NCI-H2081 (cell line): ENCODE measurements around the gene PLAU.
"Not testable (repeated sequence)": the region's sequence is repeated elsewhere in the genome, so short reads cannot be mapped to it uniquely, and the experiment has no call there.

Experiments
- DNase-seq, 2 experiments: peaks; one replicate each; lab custom pipeline; 2025; lab: John Stamatoyannopoulos, UW

PLAU gene

DNA sequence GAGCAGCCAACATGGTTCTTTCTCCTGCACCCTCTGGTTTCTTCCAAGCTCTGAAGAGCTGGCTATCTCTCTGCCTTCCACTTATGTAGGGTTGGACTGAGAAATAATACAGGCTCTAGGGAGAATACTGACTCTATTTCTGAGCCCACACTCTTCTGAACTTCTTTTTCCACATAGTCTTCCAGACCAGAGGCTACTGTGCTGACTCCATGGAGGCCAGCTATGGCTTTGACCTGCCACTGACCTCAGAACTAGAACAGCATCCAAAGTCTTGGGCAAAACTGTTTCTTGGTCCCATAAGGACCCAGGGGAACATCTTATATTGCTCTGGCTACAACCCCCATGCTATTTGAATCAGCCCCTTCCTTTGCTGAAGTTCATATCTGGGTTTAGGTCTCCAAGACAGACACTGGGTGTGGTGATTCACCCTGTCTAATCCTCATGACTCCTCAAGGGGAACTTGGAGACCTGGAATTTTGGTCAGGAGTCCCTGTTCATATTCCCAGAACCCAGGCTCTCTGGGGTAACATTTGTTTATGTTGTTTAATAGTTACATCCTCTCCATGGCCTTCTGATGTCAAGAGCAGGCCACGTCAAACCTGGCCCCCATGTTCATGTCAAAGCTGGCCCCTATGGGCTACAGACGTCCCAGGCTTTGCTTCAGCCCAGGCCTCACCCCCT is 12.1 kb upstream of the PLAU start:
- no peak for DNase-seq

DNA sequence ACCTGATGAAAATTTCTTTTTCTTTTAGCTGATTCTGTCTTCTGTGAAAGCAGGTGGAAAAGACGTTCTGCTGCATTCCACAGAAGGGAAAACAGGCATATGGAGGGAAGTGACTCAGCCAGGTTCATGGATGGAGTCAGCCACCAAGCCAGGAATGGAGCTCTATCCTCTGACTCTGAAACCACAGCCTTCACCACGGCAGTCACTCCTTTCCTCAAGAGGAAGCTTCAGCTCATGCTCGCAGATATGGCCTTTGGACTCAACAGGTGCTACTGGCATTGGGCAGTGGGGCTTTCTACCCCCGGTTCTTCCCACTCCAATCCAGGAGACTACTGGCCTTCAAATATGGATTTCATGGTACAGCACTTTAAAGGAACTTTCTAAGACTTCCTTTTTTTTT is 11.5 kb upstream of the PLAU start:
- no peak for DNase-seq

DNA sequence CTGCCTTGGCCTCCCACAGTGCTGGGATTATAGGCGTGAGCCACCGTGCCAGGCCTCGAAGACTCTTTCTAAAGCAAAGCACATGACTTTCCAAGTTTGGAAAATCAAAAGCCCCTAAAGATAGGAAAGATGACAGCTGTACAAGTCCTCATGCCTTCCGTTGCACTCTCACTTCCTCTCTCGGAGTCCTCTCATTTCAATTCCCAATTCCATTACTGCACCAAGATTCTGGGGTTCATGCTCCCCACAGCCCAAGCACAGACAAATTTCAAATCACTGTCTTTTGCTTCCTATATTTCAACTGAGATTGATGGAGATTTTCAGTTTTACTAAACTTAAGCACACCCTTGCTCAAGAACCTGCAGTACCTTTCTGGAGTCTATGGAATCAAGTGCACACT is 10.9 kb upstream of the PLAU start:
- no peak for DNase-seq

DNA sequence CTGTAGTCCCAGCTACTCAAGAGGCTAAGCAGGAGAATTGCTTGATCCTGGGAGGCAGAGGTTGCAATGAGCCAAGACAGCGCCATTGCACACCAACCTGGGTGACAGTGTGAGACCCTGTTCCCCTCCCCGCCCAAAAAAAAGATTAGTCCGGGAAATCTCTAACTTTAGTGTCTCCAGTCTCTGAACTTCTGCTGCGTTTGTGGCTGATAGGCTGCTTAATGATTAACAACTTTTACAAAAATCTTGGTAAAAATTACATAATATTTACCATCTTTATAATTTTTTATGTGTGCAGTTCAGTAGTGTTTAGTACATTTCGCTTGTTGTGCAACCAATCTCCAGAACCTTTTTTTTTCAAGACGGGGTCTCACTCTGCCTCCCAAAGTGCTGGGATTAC is 9.7 kb upstream of the PLAU start:
- DNase-seq: no peak

DNA sequence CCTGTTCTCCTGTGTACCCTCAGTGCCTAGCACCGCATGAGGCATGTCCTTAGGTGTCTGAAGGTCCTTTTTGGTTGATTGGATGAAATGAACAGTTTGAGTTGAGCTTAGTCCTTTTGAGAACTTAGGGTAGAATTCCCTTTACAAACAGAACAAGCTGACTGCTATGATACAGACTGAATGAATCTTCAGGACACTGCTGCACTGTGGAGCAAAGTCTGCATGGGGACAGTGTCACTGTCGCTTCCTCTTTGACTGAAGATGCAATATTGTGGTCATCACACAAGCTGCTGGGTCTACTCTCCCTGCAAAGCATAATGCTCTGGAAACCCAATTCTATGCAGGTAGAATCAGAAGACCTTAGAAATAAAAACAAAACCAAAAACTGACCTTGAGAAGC is 8.6 kb upstream of the PLAU start:
- no peak for DNase-seq

DNA sequence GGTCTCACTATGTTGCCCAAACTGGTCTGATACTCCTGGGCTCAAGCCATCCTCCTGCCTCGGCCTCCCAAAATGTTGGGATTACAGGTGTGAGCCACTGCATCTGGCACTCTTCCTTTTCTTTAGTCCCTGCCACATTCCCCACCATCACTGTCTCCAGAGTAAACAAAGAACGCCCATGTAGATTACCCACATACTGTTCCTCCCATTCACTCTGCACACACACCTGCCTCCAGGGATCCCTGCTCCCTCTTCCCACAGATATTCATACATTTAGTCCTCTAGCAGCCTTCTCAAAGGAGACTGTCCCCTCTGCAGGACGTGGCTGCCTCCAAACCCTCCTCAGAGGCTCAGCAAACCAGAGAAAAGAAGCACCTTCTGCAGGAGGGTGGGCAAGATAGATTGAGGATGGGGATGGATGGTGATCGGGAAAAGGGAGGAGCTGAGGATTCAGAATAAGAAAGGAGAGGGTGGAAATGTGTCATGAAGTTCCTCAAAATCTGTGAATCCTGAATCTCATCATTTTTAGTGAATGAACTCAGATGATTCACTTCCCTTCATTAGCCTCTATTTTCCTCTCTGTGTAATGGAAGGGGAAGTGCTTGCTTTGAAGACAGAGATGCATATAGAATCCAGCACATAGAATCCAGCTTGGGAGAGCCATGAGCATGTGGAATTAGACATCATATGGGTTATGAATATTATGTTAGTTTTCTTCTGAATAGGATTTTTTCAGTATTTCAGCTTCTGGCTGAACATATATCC is 5.5 kb upstream of the PLAU start:
- peak in 1 of 2 experiments; percentile 3 for DNase-seq

DNA sequence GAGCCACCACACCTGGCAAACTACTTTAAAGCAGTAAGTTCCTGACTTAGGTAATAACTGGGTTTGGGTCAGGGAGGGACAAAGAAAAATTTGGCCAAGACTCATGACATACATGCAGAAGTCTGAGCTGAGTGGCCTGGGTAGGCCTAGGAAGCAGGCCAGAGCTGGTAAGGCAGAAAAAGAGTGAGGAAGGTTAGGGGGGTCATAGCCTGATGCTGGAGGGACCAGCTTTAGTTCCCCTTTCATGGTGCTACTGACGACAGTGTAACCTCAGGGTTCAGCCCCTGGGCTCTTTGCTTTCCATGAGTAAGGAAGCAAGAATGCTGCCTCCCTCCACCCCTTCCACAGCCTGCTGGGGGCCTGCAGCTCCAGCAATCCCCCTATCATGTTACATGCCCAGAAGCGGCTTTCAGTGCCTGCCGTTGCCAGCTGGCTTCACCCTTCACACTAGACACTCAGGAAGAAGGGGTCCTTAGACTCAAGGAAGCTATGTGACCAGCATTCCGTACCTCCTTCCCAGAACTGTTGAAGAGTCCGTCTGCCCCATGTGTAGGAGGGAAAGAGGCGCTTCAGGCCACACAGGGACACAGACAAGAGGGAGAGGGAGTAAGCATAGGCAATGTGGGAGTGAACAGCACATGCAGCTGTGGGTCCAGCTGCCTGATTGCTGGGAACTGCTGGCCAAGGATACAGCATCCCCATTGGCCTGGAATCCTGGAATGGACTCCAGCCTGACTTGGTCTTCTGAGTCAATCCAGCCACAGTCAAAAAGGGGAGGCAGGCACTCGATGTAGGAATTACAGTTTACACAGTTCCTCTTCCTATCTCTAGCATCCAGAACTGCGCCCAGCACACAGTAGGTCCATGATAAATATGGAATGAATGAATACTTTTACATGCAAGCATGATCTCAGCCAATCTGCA is 4.1 kb upstream of the PLAU start:
- no peak for DNase-seq

DNA sequence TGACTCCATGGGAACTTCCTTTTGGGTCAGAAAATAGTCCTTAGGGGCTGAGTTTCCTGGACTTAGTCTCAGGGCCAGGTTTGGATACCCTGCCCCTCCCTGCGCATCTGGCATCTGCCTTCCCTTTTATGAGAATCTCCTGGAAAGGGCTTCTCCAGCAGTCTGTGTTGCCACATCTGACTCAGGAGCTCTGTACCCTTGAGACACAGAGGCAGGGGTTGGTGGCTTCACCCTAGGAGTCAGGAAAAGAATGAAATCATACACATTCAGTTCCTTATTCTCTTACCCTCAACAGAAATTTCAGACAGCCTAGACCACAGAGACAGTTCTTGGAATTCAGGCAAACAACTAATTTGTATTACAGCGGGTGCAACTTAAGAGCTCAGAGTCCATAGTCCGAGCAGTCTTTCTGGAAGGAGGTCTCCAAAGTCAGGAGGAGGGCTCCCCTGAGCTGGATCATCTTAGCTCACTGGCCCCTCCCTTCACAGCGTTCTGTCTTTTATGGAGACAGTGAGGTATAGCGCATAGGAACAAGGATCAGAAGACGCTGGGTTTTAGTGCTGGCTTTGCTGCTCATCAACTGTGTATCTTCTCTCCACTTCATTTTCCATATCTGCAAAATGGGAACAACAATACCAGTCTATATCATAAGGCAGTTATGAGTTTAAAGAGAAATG is 3.0 kb upstream of the PLAU start:
- DNase-seq: no peak

DNA sequence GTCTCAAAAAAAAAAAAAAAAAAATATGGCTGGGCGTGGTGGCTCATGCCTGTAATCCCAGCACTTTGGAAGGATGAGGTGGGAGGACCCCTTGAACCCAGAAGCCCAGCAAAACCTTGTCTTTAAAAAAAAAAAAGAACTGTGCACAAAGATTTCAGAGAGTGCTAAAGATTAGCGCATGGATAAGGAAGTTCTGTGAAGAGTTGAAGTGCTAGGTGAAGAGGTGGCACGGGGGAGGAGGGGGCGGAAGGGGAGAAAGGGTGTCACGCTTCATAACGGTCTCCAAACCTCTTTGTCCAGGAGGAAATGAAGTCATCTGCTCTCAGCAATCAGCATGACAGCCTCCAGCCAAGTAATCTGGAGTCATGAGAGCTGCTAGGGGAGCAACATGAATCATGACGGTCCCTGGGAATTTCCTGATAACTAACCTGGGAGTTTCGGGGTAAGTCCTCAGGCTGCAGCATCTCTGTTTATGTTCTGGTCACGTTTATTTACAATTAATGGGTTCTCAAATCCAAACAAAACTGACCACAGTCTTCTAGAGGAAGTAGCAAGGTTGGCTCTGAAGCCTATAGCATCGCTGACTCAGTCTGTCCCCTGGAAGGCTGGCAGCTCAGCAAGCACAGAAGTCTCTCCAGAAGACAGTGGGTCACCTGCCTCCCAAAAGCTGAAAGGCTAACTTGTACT is 1.9 kb upstream of the PLAU start:
- DNase-seq: no peak

DNA sequence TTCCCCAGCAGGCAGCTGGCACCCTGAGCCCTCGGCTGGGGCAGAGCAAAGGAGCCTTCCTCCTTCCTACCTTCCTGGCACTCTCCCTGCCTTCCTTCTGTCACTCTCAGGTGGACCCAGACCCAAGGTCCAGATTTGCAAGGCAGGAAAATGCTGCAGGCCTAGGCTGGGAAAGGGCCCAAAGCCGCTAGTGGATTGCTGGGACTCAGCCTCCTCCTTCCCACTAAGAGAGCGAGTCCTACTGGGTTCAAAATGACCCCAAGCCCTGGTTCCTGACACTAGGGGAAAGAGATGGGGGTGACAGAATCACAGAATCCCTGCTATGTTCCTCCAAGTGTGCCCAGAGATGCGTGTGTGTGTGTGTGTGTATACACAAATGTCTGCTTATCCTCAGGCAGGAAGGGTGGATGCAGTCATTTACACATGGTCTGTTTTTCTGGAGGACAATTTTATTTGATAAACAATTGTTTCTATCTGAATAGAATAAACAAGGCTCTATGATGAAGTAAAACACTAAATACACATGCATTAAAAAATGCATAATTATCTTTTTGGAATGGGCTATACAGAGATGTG is 1.3 kb upstream of the PLAU start:
- DNase-seq: no peak

DNA sequence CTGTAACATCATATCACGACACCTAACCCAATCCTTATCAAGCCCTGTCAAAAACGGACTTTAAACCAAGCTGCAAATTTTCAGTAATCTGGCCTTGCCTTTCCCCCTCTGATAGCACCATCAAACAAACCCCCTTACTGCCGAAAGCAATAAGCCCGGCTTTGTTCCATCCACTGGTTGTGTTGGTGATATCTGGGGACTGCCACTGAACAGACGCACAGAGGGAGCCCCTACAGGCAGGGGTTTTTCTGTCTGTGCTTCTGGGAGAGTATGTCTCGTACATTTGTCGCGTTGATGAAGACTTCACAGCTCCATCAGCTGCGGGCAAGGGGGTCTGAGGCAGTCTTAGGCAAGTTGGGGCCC is 550 bp upstream of the PLAU start:
- no peak for DNase-seq

DNA sequence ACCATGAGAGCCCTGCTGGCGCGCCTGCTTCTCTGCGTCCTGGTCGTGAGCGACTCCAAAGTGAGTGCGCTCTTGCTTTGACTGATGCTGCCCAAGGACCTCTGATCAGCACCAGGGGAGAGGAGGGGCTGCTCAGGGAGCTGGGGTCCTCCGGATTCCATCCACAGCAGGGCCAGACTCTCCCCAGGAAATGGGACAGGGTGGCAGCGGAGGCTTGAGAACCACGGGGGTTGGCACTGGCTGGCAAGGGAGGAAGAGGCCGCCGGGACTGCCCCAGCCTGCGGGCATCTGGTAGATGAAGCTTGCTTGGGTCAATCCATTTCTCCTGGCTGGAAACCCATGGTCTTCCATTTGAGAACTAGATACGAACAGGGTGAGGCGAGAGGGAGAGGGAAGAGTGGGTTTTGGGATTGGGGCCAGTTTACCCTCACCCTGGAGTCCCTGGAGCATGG is 647 bp downstream of the PLAU start:
- no peak for DNase-seq

DNA sequence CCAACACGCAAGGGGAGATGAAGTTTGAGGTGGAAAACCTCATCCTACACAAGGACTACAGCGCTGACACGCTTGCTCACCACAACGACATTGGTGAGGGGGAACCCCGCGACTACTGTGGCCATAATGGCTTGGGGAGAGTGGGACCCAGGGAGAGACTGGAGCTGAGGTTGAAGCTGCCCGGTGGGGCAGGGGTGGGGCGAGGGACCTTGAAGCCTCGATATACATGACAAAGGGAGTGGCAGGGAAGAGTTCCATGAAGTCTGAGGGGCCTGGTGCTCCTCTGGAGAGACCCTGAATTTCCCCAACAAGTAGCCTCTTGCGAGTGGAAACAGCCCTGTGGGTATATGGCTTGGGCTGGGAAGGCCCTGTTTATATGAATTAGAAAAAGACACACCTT is 3.1 kb downstream of the PLAU start:
- no peak for DNase-seq

DNA sequence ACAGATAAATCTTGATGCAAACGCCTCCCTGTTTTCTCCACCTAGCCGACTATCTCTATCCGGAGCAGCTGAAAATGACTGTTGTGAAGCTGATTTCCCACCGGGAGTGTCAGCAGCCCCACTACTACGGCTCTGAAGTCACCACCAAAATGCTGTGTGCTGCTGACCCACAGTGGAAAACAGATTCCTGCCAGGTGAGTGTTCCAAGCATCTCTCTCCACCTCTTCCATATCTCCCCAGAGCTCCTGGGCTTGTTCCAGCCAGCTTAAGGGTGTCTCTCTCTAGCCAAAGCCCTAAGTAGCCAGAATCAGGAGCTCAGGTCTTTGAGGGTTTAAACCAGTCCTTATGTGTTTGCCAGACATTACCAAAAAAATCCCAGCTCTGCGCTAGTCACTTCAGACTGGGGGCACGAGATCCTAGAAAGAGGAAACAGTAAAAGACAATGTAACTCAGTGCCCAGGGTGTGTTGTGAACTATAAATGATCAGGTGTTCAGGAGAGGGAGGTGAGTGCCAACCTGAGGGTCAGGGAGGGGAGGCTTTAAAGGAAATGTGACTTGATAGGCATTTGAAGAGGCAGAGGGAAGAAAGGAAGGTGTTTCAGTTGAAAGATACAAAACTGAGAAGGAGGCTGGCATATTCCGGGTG is 4.4 kb downstream of the PLAU start:
- DNase-seq: no peak

DNA sequence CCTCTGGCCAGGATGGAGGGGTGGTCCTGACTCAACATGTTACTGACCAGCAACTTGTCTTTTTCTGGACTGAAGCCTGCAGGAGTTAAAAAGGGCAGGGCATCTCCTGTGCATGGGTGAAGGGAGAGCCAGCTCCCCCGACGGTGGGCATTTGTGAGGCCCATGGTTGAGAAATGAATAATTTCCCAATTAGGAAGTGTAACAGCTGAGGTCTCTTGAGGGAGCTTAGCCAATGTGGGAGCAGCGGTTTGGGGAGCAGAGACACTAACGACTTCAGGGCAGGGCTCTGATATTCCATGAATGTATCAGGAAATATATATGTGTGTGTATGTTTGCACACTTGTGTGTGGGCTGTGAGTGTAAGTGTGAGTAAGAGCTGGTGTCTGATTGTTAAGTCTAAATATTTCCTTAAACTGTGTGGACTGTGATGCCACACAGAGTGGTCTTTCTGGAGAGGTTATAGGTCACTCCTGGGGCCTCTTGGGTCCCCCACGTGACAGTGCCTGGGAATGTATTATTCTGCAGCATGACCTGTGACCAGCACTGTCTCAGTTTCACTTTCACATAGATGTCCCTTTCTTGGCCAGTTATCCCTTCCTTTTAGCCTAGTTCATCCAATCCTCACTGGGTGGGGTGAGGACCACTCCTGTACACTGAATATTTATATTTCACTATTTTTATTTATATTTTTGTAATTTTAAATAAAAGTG is 6.0 kb downstream of the PLAU start:
- DNase-seq: no peak

DNA sequence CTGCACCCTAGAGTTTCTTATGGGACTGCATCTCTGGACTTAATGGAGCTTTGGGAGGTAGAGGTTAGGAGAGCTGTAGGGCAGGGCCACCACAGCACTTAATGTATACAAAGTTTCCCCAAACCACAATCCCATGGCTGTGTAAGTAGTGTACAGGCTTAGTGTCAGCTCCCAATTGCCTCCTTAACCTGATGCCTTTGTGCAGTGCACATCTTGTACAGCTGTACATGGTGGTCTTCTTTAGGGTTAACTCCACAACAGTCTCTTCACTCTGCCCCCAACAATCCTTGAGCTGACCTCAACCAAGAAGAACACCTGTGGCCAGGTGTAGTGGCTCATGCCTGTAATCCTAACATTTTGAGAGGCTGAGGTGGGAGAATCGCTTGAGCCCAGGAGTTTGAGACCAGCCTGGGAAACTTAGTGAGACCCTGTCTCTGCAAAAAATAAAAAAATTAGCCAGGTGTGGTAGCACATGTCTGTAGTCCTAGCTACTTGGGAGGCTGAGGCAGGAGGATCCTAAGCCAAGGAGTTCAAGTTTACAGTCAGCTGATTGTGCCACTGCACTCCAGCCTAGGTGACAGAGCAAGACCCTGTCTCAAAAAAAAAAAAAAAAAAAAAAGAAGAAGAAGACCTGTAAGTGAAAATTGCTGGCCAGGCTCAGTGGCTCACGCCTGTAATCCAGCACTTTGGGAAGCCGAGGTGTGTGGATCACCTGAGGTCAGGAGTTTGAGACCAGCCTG is 6.8 kb downstream of the PLAU start:
- DNase-seq: no peak

DNA sequence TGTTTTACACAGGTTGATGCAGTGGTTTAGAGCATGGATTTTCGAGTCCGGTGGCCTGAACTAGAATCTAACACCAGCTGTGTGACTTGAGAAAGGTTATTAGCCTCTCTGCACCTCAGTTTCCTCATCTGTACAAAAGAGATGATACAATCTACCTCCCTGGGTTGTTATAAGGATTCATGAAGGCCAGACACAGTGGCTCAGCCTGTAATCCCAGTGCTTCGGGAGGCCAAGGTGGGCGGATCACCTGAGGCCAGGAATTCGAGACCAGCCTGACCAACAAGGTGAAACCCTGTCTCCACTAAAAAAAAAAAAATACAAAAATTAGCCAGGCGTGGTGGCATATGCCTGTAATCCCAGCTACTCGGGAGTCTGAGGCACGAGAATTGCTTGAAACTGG is 8.5 kb downstream of the PLAU start:
- not testable (repeated sequence) for DNase-seq

DNA sequence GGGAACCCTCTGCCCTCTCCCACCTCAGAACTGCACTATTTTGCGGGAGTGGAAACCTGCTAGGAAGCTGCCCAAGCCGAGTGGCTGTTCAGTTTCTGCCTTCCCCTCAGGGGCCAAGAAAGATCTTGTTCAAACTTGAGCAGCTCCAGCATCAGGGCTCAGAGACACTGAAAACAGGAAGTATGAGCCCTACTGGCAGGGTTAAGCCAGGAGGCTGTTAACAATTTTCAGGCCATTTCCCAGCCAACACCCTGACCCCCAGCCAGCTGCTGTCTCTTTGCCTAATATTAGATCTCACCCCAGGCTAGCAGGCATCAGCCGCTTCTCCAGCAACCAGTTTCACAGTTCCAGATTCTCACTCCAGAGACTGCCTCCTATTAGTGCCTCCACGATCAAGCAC is 9.2 kb downstream of the PLAU start:
- DNase-seq: no peak
